CD4-positive, alpha-beta memory T cell (primary cell): ENCODE data around the gene PPP1R3E. TPM values are rescaled to one million over a fixed set of nuclear protein-coding genes. Genes with fewer than 3 reads are reported as not detected.

ENCODE experiments used
- CTCF ChIA-PET: fragments of 350-600 bp; sonication (Branson Sonifier 250); formaldehyde crosslinking; loops from one replicate; lab custom pipeline; 2021; ENCODE audit warnings: inconsistent platforms; ENCODE audit not compliant: partially characterized antibody; lab: Charles Lee
- POLR2A ChIA-PET: fragments of 350-600 bp; sonication (Branson Sonifier 250); formaldehyde crosslinking; loops from one replicate; lab custom pipeline; 2021; ENCODE audit not compliant: partially characterized antibody; lab: Charles Lee
- DNase-seq, 5 donors: peaks; one replicate each; pipeline versions ENCODE4 v3.0.0 to v3.0.0-alpha.2; 2020 to 2022; ENCODE audit warnings: mixed read lengths in 1 of 5
- H3K27ac ChIP-seq: one replicate; pipeline ENCODE4 v1.7.0; 2013; ENCODE audit warnings: low read depth, low read length
- H3K27me3 ChIP-seq: 2 replicates; pipeline ENCODE4 v1.7.0; 2013; ENCODE audit warnings: mild to moderate bottlenecking, low read length, moderate library complexity; ENCODE audit not compliant: insufficient read depth
- H3K36me3 ChIP-seq: 2 replicates; pipeline ENCODE4 v1.7.0; 2013; ENCODE audit warnings: mild to moderate bottlenecking, low read length, moderate library complexity; ENCODE audit not compliant: insufficient read depth
- H3K4me1 ChIP-seq: 2 replicates; pipeline ENCODE4 v1.7.0; 2013; ENCODE audit warnings: mild to moderate bottlenecking, low read length, moderate library complexity; ENCODE audit not compliant: insufficient read depth
- H3K4me3 ChIP-seq, 2 donors: one replicate each; pipeline ENCODE4 v1.7.0; 2013; ENCODE audit warnings: low read length in 2 of 2, mild to moderate bottlenecking in 1 of 2
- H3K9me3 ChIP-seq, 2 donors: one replicate each; pipeline ENCODE4 v1.7.0; 2013; ENCODE audit warnings: low read length in 2 of 2, control low read depth in 1 of 2; ENCODE audit not compliant: control insufficient read depth in 1 of 2
- H3K27ac Mint-ChIP-seq, 7 donors: one replicate each; pipeline ENCODE4 v1.8.0; 2020 to 2021; ENCODE audit warnings: mixed read lengths in 7 of 7, mild to moderate bottlenecking in 6 of 7, inconsistent platforms in 3 of 7, moderate library complexity in 3 of 7
- H3K27me3 Mint-ChIP-seq, 2 donors: one replicate each; pipeline ENCODE4 v1.8.0; 2020 to 2021; ENCODE audit warnings: mixed read lengths in 2 of 2
- H3K36me3 Mint-ChIP-seq, 2 donors: one replicate each; pipeline ENCODE4 v1.8.0; 2020 to 2021; ENCODE audit warnings: mixed read lengths in 2 of 2, inconsistent platforms in 1 of 2, mild to moderate bottlenecking in 1 of 2
- H3K4me1 Mint-ChIP-seq, 4 donors: one replicate each; pipeline ENCODE4 v1.8.0; 2020 to 2021; ENCODE audit warnings: mixed read lengths in 4 of 4, mild to moderate bottlenecking in 1 of 4
- H3K4me3 Mint-ChIP-seq, 8 donors: one replicate each; pipeline ENCODE4 v1.8.0; 2020 to 2021; ENCODE audit warnings: mixed read lengths in 8 of 8, mild to moderate bottlenecking in 7 of 8, moderate library complexity in 6 of 8, inconsistent platforms in 3 of 8
- H3K9me3 Mint-ChIP-seq, 8 donors: one replicate each; pipeline ENCODE4 v1.8.0; 2020 to 2021; ENCODE audit warnings: mixed read lengths in 8 of 8, mild to moderate bottlenecking in 5 of 8, inconsistent platforms in 3 of 8, moderate library complexity in 1 of 8
- intact Hi-C: fragments of 100-400 bp; cut with micrococcal nuclease; formaldehyde crosslinking; loops from one replicate; pipeline ENCODE4 v1.15.1; 2023
- polyA plus RNA-seq, 2 donors: library from polyadenylated mRNA; unstranded; fragments of 300-500 nt; fragmentation: Illumina TruSeq; gene quantifications; one replicate each; pipeline ENCODE4 v1.2.3, GENCODE V29; 2021
- total RNA-seq, 2 experiments: library from RNA; stranded (reverse); gene quantifications; one replicate each; pipeline ENCODE4 v1.2.3, GENCODE V29; 2021

Gene PPP1R3E
- total and polyA plus RNA-seq, 4 experiments from 2014 or later, result 1.3 to 87.3 (median 42.6) TPM

DNA sequence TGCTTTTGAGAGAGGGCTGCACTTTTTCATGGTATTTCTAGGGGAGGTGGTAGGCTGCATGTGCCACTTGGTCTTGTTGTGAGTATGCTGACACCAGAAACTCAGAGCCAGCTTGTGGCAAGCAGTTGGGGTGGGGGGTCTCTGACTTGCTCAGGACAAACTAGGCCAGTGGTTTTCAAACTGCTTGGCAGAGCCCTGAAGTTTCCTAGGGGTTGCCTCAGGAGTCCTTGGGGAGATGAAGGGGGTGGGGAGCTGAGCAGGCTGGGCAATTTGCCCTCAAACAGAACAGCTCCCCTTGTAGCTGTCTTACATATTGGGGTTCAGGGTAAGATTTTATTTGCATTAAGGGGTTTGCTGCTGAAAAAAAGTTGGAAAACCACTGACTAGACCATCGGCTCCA, 7.9 kb upstream of the PPP1R3E start:
- Mint-ChIP-seq H3K27ac (no peak overlapping the region), H3K4me1 (no peaks in the 10 kb centered on the region), H3K9me3 (no peaks in the 10 kb centered on the region), H3K36me3 (no peaks in the 10 kb centered on the region), H3K4me3 (no peak overlapping the region), H3K27me3 (peaks cover 14 to 29% of the 10 kb centered on the region in 2 donors)
- Histone ChIP-seq H3K4me1 (no peaks in the 10 kb centered on the region), H3K27ac (no peak overlapping the region), H3K36me3 (no peaks in the 10 kb centered on the region), H3K9me3 (no peaks in the 10 kb centered on the region), H3K27me3 (no peaks in the 10 kb centered on the region), H3K4me3 (no peak overlapping the region)
- intact Hi-C loops, result no loop called here
- DNase-seq, result no peak
- ChIA-PET POLR2A (interaction anchor here (1.4 to 1.7 kb wide), 2 partner anchors 9 to 11 kb away, joined by 12 to 13 read pairs; partner anchors contain the start of genes PABPN1 and PPP1R3E), CTCF (interaction anchor here (1.2 kb wide), 1 partner anchor 10 kb away, joined by 4 read pairs; no protein-coding TSS in a partner anchor)

DNA sequence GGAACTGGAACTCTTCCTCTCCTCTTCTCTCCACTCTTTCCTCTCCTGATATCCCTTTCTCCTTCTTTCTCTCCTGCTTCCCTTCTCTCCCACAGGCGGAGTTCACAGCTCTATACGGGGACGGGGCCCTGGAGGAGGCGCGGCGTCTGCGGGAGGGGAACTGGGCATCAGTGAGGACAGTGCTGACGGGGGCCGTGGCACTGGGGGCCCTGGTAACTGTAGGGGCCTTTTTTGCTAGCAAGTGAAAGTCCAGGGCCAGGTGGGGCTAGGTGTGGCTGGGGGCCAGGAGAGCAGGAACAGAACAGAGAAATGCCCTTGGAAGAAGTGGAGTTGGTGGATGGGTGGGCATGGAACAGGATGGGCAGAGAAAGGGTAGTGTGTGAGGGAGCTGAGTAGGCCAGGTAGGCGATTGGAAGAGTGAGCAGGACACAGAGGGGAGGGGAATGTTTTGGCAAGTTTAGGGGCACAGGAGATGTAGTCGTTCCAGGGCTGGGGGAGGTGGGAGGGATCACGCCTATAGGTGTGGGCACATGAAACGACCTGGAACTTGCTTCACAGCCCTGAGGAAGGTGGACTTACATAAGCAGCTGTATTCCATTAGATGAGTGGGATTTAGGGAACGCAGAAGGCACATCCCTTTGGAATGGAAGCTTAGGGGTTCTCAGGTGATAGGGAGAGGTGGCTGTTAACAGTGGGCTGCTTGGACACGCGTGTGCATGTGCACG, 6.2 kb upstream of the PPP1R3E start:
- Mint-ChIP-seq H3K27me3 (peaks cover 17 to 33% of the 10 kb centered on the region in 2 donors), H3K27ac (peak overlapping the region in 1 of 7 donors; percentile 59), H3K4me1 (no peaks in the 10 kb centered on the region), H3K4me3 (no peak overlapping the region), H3K9me3 (no peaks in the 10 kb centered on the region), H3K36me3 (no peaks in the 10 kb centered on the region)
- H3K4me1 ChIP-seq, result no peaks in the 10 kb centered on the region
- no peak overlapping the region for H3K27ac ChIP-seq
- no peak for DNase-seq
- intact Hi-C loops, result no loop called here
- no peaks in the 10 kb centered on the region for H3K27me3 ChIP-seq
- H3K36me3 ChIP-seq, result no peaks in the 10 kb centered on the region
- H3K9me3 ChIP-seq, result no peaks in the 10 kb centered on the region
- no peak overlapping the region for H3K4me3 ChIP-seq
- ChIA-PET POLR2A (interaction anchor here (9.6 kb wide), 1 partner anchor 12 kb away, joined by 373 read pairs; the partner anchor contains the start of gene PABPN1), CTCF (no interaction called here)

DNA sequence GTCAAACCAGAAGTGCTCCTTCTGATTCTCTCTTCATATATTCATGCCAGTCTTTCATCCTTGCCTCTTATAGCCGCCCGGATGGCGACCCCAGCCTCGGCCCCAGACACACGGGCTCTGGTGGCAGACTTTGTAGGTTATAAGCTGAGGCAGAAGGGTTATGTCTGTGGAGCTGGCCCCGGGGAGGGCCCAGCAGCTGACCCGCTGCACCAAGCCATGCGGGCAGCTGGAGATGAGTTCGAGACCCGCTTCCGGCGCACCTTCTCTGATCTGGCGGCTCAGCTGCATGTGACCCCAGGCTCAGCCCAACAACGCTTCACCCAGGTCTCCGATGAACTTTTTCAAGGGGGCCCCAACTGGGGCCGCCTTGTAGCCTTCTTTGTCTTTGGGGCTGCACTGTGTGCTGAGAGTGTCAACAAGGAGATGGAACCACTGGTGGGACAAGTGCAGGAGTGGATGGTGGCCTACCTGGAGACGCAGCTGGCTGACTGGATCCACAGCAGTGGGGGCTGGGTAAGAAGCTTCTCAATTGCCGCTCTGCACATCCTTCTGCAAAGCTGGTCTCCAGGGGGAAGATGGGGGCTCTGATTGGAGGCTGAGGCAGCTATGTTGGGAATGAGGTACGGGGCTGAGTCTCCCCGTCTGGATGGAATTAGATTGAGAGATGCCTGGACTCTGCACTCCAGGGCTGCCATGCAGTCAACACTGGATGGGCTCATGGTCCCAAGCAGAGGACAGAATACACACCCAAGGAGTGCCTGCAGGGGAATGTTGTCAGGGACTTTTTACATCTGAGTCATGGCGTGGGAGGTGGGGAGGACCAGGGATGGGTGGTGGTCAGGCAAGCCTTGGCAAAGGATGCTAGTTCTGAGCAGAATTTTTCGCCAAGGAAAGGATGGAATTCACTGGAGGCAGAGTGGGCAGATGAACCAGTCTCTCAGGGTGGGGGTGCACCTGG, 5.3 kb upstream of the PPP1R3E start:
- Histone ChIP-seq H3K9me3 (no peaks in the 10 kb centered on the region), H3K27ac (no peak overlapping the region), H3K4me3 (no peak overlapping the region), H3K36me3 (no peaks in the 10 kb centered on the region), H3K4me1 (no peaks in the 10 kb centered on the region), H3K27me3 (no peaks in the 10 kb centered on the region)
- Mint-ChIP-seq H3K9me3 (no peaks in the 10 kb centered on the region), H3K4me3 (no peak overlapping the region), H3K27me3 (peaks cover 17 to 33% of the 10 kb centered on the region in 2 donors), H3K36me3 (no peaks in the 10 kb centered on the region), H3K4me1 (peaks cover 0 to 7% (median 3%) of the 10 kb centered on the region in 4 donors), H3K27ac (peak overlapping the region in 1 of 7 donors; percentile 26)
- ChIA-PET CTCF (interaction anchor here (0.6 kb wide), 1 partner anchor 13 kb away, joined by 3 read pairs; the partner anchor contains the start of gene PABPN1), POLR2A (interaction anchor here (1.1 to 9.6 kb wide), 2 partner anchors 13 to 213 kb away, joined by 3 to 373 read pairs; partner anchors contain the start of genes ACIN1, C14orf119 and PABPN1)
- intact Hi-C loops, result no loop called here
- no peak for DNase-seq

DNA sequence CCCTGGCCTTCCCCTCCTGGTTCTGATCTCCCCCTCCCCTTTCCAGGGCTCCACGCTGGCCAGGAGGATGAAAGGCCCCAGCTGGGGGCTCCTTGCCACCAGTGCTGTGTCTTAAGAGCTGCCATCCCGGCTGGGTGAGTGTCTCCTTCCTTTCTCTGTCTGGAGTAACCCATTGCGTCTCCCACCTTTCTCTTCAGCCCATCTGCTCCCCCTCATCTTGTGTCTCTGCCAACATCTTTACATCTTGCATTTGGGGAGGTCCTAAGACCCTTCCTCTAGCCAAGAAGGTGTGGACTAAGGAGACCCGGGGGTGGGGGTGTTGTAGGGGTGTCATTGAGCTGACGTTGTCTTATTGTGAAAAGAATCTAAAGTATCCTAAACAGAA, 4.5 kb upstream of the PPP1R3E start:
- intact Hi-C loops, result no loop called here
- no peak overlapping the region for H3K4me3 Mint-ChIP-seq
- H3K9me3 Mint-ChIP-seq, result peaks cover 0 to 2% (median 0%) of the 10 kb centered on the region in 8 donors
- ChIA-PET POLR2A (interaction anchor here (1.1 to 9.6 kb wide), 2 partner anchors 14 to 212 kb away, joined by 3 to 373 read pairs; partner anchors contain the start of genes ACIN1, C14orf119 and PABPN1), CTCF (interaction anchor here (0.6 kb wide), 1 partner anchor 14 kb away, joined by 3 read pairs; the partner anchor contains the start of gene PABPN1)
- H3K36me3 Mint-ChIP-seq, result peaks cover 0 to 4% of the 10 kb centered on the region in 2 donors
- no peaks in the 10 kb centered on the region for H3K27me3 ChIP-seq
- peaks cover 4 to 10% (median 6%) of the 10 kb centered on the region in 4 donors for H3K4me1 Mint-ChIP-seq
- H3K27ac Mint-ChIP-seq, result peak overlapping the region in 1 of 7 donors; percentile 54
- H3K4me3 ChIP-seq, result no peak overlapping the region
- DNase-seq, result no peak
- no peaks in the 10 kb centered on the region for H3K36me3 ChIP-seq
- no peak overlapping the region for H3K27ac ChIP-seq
- H3K4me1 ChIP-seq, result no peaks in the 10 kb centered on the region
- no peaks in the 10 kb centered on the region for H3K9me3 ChIP-seq
- peaks cover 17 to 33% of the 10 kb centered on the region in 2 donors for H3K27me3 Mint-ChIP-seq

DNA sequence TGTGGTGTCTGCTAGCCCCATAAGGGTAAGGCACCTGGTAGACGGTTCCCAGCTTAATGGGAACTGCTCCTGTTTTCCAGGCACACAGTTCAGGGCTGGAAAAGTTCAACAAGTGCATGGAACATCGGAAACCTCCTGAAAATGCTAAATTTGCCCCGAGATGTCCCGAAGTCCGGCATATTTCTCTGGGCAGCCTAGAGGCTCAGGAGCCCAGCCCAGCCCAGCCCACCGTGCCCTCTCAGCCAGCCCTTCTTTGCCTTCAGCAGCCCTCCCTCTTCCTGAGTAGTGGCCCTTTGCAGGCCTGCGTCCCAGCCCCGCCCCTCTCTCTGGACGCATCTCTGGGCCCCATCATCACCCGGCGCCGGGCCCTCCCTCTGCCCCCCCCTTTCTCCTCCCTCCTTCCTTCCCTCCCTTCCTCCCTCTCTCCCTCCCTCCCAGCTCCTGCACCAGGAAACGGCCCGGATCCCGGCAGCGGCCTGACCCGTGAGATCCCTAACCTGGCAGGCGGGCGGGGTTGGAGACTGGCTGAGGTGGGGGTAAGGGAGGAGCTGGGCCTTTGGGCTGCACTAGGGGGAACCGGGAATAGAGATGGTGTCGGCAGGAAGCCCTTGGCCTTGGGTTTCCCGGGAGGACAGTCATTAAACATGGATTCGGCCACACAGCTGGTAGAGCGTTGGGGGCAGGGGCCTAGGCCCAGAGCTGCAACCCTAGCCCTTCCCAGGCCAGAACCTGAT, 3.9 kb upstream of the PPP1R3E start, which contains the start of gene BCL2L2:
Gene BCL2L2 (plus strand): TSS at position 422 of the 734 bp plus-strand sequence. CDS start 935 bp downstream, outside the sequence.
- Histone ChIP-seq H3K4me1 (no peaks in the 10 kb centered on the region), H3K27ac (no peak within 1 kb of the TSS), H3K27me3 (no peaks in the 10 kb centered on the region), H3K9me3 (no peaks in the 10 kb centered on the region), H3K4me3 (no peak within 1 kb of the TSS), H3K36me3 (no peaks in the 10 kb centered on the region)
- peaks cover 17 to 33% of the 10 kb centered on the region in 2 donors for H3K27me3 Mint-ChIP-seq
- H3K36me3 Mint-ChIP-seq, result peaks cover 0 to 4% of the 10 kb centered on the region in 2 donors
- intact Hi-C loops, result no loop called here
- no peak within 1 kb of the TSS for H3K4me3 Mint-ChIP-seq
- peaks cover 0 to 2% (median 0%) of the 10 kb centered on the region in 8 donors for H3K9me3 Mint-ChIP-seq
- H3K27ac Mint-ChIP-seq, result peak within 1 kb of the TSS in 1 of 7 donors; percentile 54
- CTCF ChIA-PET, result interaction anchor here (1.8 to 7.3 kb wide), 2 partner anchors 10 to 14 kb away, joined by 8 to 93 read pairs; partner anchors contain the start of gene PABPN1
- no peak for DNase-seq
- POLR2A ChIA-PET, result interaction anchor here (0.9 to 9.6 kb wide), 3 partner anchors 14 to 212 kb away, joined by 3 to 373 read pairs (median 3); partner anchors contain the start of genes ACIN1, C14orf119 and PABPN1
- H3K4me1 Mint-ChIP-seq, result peaks cover 4 to 10% (median 6%) of the 10 kb centered on the region in 4 donors

DNA sequence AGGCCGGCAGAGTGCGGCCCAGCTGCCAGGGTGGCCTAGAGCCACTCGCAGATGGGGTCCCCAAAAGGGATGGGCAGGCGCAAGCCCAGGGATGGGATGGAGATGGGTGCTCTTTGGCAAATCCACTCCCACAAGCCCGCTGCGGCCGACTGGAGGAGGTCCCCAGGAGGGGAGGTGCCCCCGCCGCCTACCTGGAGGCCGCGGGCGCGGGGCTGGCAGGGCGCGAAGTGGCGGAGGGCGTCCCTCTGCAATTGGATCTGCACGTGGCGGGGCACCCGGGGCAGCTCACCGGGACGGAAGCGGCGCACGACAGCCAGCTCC, 730 bp downstream of the PPP1R3E start:
- peak overlapping the region; percentile 86 to 90 for H3K4me3 ChIP-seq
- H3K4me1 ChIP-seq, result peaks cover 14% of the 10 kb centered on the region
- Mint-ChIP-seq H3K9me3 (peaks cover 0 to 2% (median 0%) of the 10 kb centered on the region in 8 donors), H3K27ac (peak overlapping the region; percentile 92 to 99 (median 94)), H3K4me1 (peaks cover 14 to 29% (median 23%) of the 10 kb centered on the region in 4 donors), H3K4me3 (peak overlapping the region; percentile 86 to 100 (median 89)), H3K36me3 (peaks cover 0 to 19% of the 10 kb centered on the region in 2 donors), H3K27me3 (peaks cover 8 to 9% of the 10 kb centered on the region in 2 donors)
- no peaks in the 10 kb centered on the region for H3K27me3 ChIP-seq
- H3K27ac ChIP-seq, result peak overlapping the region; percentile 87
- ChIA-PET CTCF (interaction anchor here (0.6 to 7.3 kb wide), 10 partner anchors 12 to 362 kb away, joined by 3 to 93 read pairs (median 4); partner anchors contain the start of genes HOMEZ and PABPN1), POLR2A (interaction anchor here (0.7 to 9.6 kb wide), 29 partner anchors 8 to 1128 kb away, joined by 3 to 373 read pairs (median 5); partner anchors contain the start of genes ACIN1, AP1G2, C14orf119 and CBLN3)
- no peaks in the 10 kb centered on the region for H3K9me3 ChIP-seq
- no peaks in the 10 kb centered on the region for H3K36me3 ChIP-seq
- intact Hi-C loops, result loop anchor here (1.0 to 5.0 kb wide), 7 partner anchors 16 to 375 kb away; partner anchors contain the start of genes ACIN1, C14orf119, HOMEZ and PABPN1
- DNase-seq, result peak in 2 of 5 donors; percentile 81
